Measurements from ENCODE around the gene AQP1. TPM values are rescaled to one million over a fixed set of nuclear protein-coding genes. Genes with fewer than 3 reads are reported as not detected.

Gene AQP1
- polyA plus RNA-seq, 1 donor (not counting 4 experiments of a cell fraction or from before 2014, with no cell fraction given): 0.07 TPM

- Histone ChIP-seq H3K36me3 (ENCODE audit: control insufficient read depth in 2 of 2, extremely low read depth in 1 of 2, insufficient read depth in 2 of 2, low read length in 2 of 2) (no peaks in the 10 kb centered on the region), H3K9me3 (ENCODE audit: control insufficient read depth, low read depth, low read length) (no peaks in the 10 kb centered on the region), H3K9me1 (ENCODE audit: control insufficient read depth, extremely low read depth, insufficient read depth, low read length) (no peaks in the 10 kb centered on the region), H3K4me3 (ENCODE audit: control insufficient read depth in 2 of 3, extremely low read depth in 1 of 3, insufficient read depth in 2 of 3, low read depth in 1 of 3, low read length in 3 of 3) (no peak overlapping the region), H3K4me1 (ENCODE audit: control insufficient read depth, extremely low read depth, insufficient read depth, low read length) (peaks cover 8% of the 10 kb centered on the region), H4K20me1 (ENCODE audit: control insufficient read depth, extremely low read depth, insufficient read depth, low read length) (no peaks in the 10 kb centered on the region), H2AFZ (ENCODE audit: control insufficient read depth, low read length) (no peak overlapping the region), H3K27me3 (ENCODE audit: control insufficient read depth, extremely low read depth, insufficient read depth, low read length) (peaks cover 3% of the 10 kb centered on the region), H3K79me2 (ENCODE audit: control insufficient read depth, insufficient read depth, low read length) (no peaks in the 10 kb centered on the region), H3K9ac (ENCODE audit: control insufficient read depth, extremely low read depth, insufficient read depth, low read length) (no peak overlapping the region), H3K27ac (ENCODE audit: control insufficient read depth, insufficient read depth, low read length) (no peak overlapping the region), H3K4me2 (ENCODE audit: control insufficient read depth, extremely low read depth, insufficient read depth, low read depth, low read length) (no peak overlapping the region)
- dilution Hi-C loops (cut with MboI; ENCODE audit: extremely low pct_ligation_motif_present, low sequenced_read_pairs): no loop called here
- DNase-seq (ENCODE audit: low read depth, low spot score) (no peak), FAIRE-seq (no peak)
- TF ChIP-seq EZH2 (IDR thresholded peaks at IDR 0.05; ENCODE audit: low read length) (no peak), CTCF (optimal IDR thresholded peaks at IDR 0.05 in 1 of 3, IDR thresholded peaks at IDR 0.05 in 1 of 3, conservative IDR thresholded peaks at IDR 0.05 in 1 of 3; ENCODE audit: extremely low read depth in 1 of 3, insufficient read depth in 2 of 3, low read length in 3 of 3) (no peak)
Measured at GRCh38 chr7:30903146-30903545, 8.5 kb upstream of the AQP1 start.

- dilution Hi-C loops (cut with MboI; ENCODE audit: extremely low pct_ligation_motif_present, low sequenced_read_pairs): no loop called here
- no peaks in the 10 kb centered on the region for H3K79me2 ChIP-seq (ENCODE audit: control insufficient read depth, insufficient read depth, low read length)
- H4K20me1 ChIP-seq (ENCODE audit: control insufficient read depth, extremely low read depth, insufficient read depth, low read length): no peaks in the 10 kb centered on the region
- no peak for FAIRE-seq
- no peak overlapping the region for H3K9ac ChIP-seq (ENCODE audit: control insufficient read depth, extremely low read depth, insufficient read depth, low read length)
- H3K27ac ChIP-seq (ENCODE audit: control insufficient read depth, insufficient read depth, low read length): no peak overlapping the region
- no peaks in the 10 kb centered on the region for H3K9me3 ChIP-seq (ENCODE audit: control insufficient read depth, low read depth, low read length)
- no peak overlapping the region for H3K4me3 ChIP-seq (ENCODE audit: control insufficient read depth in 2 of 3, extremely low read depth in 1 of 3, insufficient read depth in 2 of 3, low read depth in 1 of 3, low read length in 3 of 3)
- H3K4me2 ChIP-seq (ENCODE audit: control insufficient read depth, extremely low read depth, insufficient read depth, low read depth, low read length): no peak overlapping the region
- no peak overlapping the region for H2AFZ ChIP-seq (ENCODE audit: control insufficient read depth, low read length)
- TF ChIP-seq EZH2 (IDR thresholded peaks at IDR 0.05; ENCODE audit: low read length) (no peak), CTCF (optimal IDR thresholded peaks at IDR 0.05 in 1 of 3, IDR thresholded peaks at IDR 0.05 in 1 of 3, conservative IDR thresholded peaks at IDR 0.05 in 1 of 3; ENCODE audit: extremely low read depth in 1 of 3, insufficient read depth in 2 of 3, low read length in 3 of 3) (no peak)
- H3K4me1 ChIP-seq (ENCODE audit: control insufficient read depth, extremely low read depth, insufficient read depth, low read length): peaks cover 8% of the 10 kb centered on the region
- H3K36me3 ChIP-seq (ENCODE audit: control insufficient read depth in 2 of 2, extremely low read depth in 1 of 2, insufficient read depth in 2 of 2, low read length in 2 of 2): no peaks in the 10 kb centered on the region
- DNase-seq (ENCODE audit: low read depth, low spot score): no peak
- H3K9me1 ChIP-seq (ENCODE audit: control insufficient read depth, extremely low read depth, insufficient read depth, low read length): no peaks in the 10 kb centered on the region
- H3K27me3 ChIP-seq (ENCODE audit: control insufficient read depth, extremely low read depth, insufficient read depth, low read length): no peaks in the 10 kb centered on the region
Measured at GRCh38 chr7:30904561-30904960, 7.1 kb upstream of the AQP1 start.
